GM23338 (cell line): ENCODE measurements around the gene HOXA11.

Source experiments
- CREB1 ChIP-seq: fragments of 250-450 bp; sonication (Bioruptor Pico); IDR thresholded peaks from 2 replicates; pipeline ENCODE4 v1.5.0; 2020; ENCODE audit warnings: low read depth, mild to moderate bottlenecking, moderate library complexity
- CTCF ChIP-seq, 2 experiments: fragments of 200-600 bp in 1 of 2; sonication (generic) in 1 of 2; conservative IDR thresholded peaks; 2 replicates each; pipeline versions ENCODE4 v1.5.1 to v1.6.1; 2016 to 2017; ENCODE audit warnings: antibody characterized with exemption in 2 of 2, low read depth in 2 of 2, mild to moderate bottlenecking in 2 of 2, moderate library complexity in 1 of 2
- ZNF331 ChIP-seq: fragments of 250-450 bp; sonication (Bioruptor Pico); IDR thresholded peaks from 2 replicates; pipeline ENCODE4 v1.5.0; 2020; ENCODE audit warnings: low read depth, mild to moderate bottlenecking, moderate library complexity
- TF ChIP-seq, protein P1 (sequence below): IDR thresholded peaks from 2 replicates; pipeline ENCODE4 v1.6.1; 2016; ENCODE audit warnings: antibody characterized with exemption

GRCh38 chr7:27214239-27214950 is 29.4 kb upstream of the HOXA11 start:
- TF ChIP-seq CTCF (conservative IDR thresholded peaks at IDR 0.05; ENCODE audit: low read depth in 2 of 2), result no peak
- TF ChIP-seq CREB1 (CRISPR knock-in tag), result no peak
- TF ChIP-seq ZNF331, result no peak
- TF ChIP-seq, protein P1, sequence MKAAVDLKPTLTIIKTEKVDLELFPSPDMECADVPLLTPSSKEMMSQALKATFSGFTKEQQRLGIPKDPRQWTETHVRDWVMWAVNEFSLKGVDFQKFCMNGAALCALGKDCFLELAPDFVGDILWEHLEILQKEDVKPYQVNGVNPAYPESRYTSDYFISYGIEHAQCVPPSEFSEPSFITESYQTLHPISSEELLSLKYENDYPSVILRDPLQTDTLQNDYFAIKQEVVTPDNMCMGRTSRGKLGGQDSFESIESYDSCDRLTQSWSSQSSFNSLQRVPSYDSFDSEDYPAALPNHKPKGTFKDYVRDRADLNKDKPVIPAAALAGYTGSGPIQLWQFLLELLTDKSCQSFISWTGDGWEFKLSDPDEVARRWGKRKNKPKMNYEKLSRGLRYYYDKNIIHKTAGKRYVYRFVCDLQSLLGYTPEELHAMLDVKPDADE, result no peak
